Ramos (cell line): Measurements from ENCODE around the gene B3GALT6.

ENCODE experiments used
- in situ Hi-C: fragments of 300-500 bp; cut with MboI; formaldehyde crosslinking; loops from one replicate; pipeline ENCODE4 v1.14.3; 2022; ENCODE audit warnings: low sequenced_read_pairs; ENCODE audit not compliant: unreplicated experiment

B3GALT6 gene

GRCh38 chr1:1215080-1215676 lies 16.9 kb upstream of the B3GALT6 start:
- in situ Hi-C loops = no loop called here

GRCh38 chr1:1215881-1216605 lies 16.0 kb upstream of the B3GALT6 start:
- in situ Hi-C loops = no loop called here

GRCh38 chr1:1216770-1217620 lies 15.0 kb upstream of the B3GALT6 start:
- in situ Hi-C loops = no loop called here

- in situ Hi-C loops = no loop called here
Observed at GRCh38 chr1:1217621-1218523, 14.2 kb upstream of the B3GALT6 start.

- in situ Hi-C loops = no loop called here
Observed at GRCh38 chr1:1218524-1219200, 13.4 kb upstream of the B3GALT6 start.

- in situ Hi-C loops = no loop called here
Observed at GRCh38 chr1:1219341-1219740, 12.7 kb upstream of the B3GALT6 start.

GRCh38 chr1:1220197-1220596 lies 11.8 kb upstream of the B3GALT6 start:
- in situ Hi-C loops = no loop called here

GRCh38 chr1:1221887-1222574 lies 10.0 kb upstream of the B3GALT6 start:
- in situ Hi-C loops = no loop called here

- in situ Hi-C loops = no loop called here
Observed at GRCh38 chr1:1222575-1223225, 9.3 kb upstream of the B3GALT6 start.

- in situ Hi-C loops = no loop called here
Observed at GRCh38 chr1:1223321-1223720, 8.7 kb upstream of the B3GALT6 start.

- in situ Hi-C loops = no loop called here
Observed at GRCh38 chr1:1223891-1224290, 8.1 kb upstream of the B3GALT6 start.

GRCh38 chr1:1225238-1225845 lies 6.7 kb upstream of the B3GALT6 start:
- in situ Hi-C loops = no loop called here

GRCh38 chr1:1225913-1226312 lies 6.1 kb upstream of the B3GALT6 start:
- in situ Hi-C loops = no loop called here

GRCh38 chr1:1226566-1227362 lies 5.3 kb upstream of the B3GALT6 start:
- in situ Hi-C loops = no loop called here

GRCh38 chr1:1227386-1227785 lies 4.7 kb upstream of the B3GALT6 start:
- in situ Hi-C loops = no loop called here

GRCh38 chr1:1228187-1228586 lies 3.9 kb upstream of the B3GALT6 start:
- in situ Hi-C loops = no loop called here

GRCh38 chr1:1228596-1229321 lies 3.3 kb upstream of the B3GALT6 start:
- in situ Hi-C loops = no loop called here
